Nephron progenitor cell (in vitro differentiated cells): ENCODE measurements around the gene DEDD.
A peak's percentile ranks its signal among the peaks of the same experiment; 100 is the strongest.

ENCODE experiments used
- DNase-seq: peaks from one replicate; pipeline ENCODE4 v3.0.0; 2021
- H3K27ac Mint-ChIP-seq: 2 replicates; pipeline ENCODE4 v1.8.0; 2021; ENCODE audit warnings: mild to moderate bottlenecking, moderate library complexity, mixed read lengths
- H3K27me3 Mint-ChIP-seq: 2 replicates; pipeline ENCODE4 v1.8.0; 2021; ENCODE audit warnings: mild to moderate bottlenecking, low read depth, mixed read lengths; ENCODE audit not compliant: poor library complexity
- H3K36me3 Mint-ChIP-seq: 2 replicates; pipeline ENCODE4 v1.8.0; 2021; ENCODE audit warnings: low read depth, mixed read lengths
- H3K4me1 Mint-ChIP-seq: 2 replicates; pipeline ENCODE4 v1.8.0; 2021; ENCODE audit warnings: mixed read lengths
- H3K4me3 Mint-ChIP-seq: 2 replicates; pipeline ENCODE4 v1.8.0; 2021; ENCODE audit warnings: mild to moderate bottlenecking, moderate library complexity, mixed read lengths
- H3K9me3 Mint-ChIP-seq: 2 replicates; pipeline ENCODE4 v1.8.0; 2021; ENCODE audit warnings: mild to moderate bottlenecking, moderate library complexity, mixed read lengths
- TF ChIP-seq, protein P1 (sequence below): fragments of 200-600 bp; sonication (generic); IDR thresholded peaks from 2 replicates; pipeline ENCODE4 v1.5.0; 2021; ENCODE audit warnings: antibody characterized with exemption

Gene DEDD

DNA sequence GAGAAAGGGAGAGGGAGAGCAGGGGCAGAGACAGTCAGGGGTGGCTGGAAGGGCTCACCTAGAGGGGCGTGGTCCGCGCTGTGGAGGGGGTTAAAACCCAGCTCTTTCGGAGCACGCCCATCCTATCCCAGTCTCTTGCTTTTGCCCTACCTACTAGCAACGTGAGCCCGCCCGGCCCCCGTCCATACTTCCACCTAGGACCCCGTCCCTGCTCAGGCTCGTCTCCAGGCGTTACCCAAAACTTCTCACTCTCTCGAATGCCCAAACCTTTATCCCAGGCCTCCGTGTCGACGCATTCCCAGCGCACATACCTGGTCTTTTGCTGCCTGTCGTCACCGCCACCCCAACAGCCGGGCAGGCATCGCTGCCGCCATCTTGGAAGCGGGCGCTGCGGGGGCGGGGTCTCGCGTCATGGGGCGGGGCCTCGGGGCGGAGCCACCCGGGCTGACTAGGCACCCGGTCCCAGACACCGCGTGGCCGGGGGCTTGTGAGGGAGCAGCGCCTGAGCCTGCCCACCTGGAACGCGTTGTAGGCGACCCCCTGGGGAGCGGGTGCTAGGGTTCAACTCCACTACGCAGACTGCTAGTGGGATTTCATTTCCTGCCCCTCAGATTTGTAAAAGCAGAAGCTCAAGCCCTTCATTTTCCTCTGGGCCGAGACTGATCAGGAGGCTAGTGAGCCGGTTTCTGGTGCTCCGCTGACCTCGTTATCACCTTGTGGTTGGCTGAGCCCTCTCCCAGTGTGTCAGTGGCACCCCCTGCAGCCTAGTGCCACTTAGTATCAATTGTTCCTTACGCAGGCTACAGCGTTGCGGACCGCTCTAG, 44.9 kb upstream of the DEDD start, which contains the start of gene B4GALT3:
Gene B4GALT3 (minus strand): TSS at position 396 of the 824 bp plus-strand sequence. CDS start 1,447 bp downstream, outside the sequence.
- H3K36me3 Mint-ChIP-seq, result peaks cover 23% of the 10 kb centered on the region
- H3K27ac Mint-ChIP-seq, result peak within 1 kb of the TSS; percentile 99
- H3K9me3 Mint-ChIP-seq, result no peaks in the 10 kb centered on the region
- H3K4me3 Mint-ChIP-seq, result peak within 1 kb of the TSS; percentile 100
- peak; percentile 98 for DNase-seq
- TF ChIP-seq, protein P1, sequence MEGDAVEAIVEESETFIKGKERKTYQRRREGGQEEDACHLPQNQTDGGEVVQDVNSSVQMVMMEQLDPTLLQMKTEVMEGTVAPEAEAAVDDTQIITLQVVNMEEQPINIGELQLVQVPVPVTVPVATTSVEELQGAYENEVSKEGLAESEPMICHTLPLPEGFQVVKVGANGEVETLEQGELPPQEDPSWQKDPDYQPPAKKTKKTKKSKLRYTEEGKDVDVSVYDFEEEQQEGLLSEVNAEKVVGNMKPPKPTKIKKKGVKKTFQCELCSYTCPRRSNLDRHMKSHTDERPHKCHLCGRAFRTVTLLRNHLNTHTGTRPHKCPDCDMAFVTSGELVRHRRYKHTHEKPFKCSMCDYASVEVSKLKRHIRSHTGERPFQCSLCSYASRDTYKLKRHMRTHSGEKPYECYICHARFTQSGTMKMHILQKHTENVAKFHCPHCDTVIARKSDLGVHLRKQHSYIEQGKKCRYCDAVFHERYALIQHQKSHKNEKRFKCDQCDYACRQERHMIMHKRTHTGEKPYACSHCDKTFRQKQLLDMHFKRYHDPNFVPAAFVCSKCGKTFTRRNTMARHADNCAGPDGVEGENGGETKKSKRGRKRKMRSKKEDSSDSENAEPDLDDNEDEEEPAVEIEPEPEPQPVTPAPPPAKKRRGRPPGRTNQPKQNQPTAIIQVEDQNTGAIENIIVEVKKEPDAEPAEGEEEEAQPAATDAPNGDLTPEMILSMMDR, result no peak
- H3K4me1 Mint-ChIP-seq, result peaks cover 31% of the 10 kb centered on the region
- peaks cover 7% of the 10 kb centered on the region for H3K27me3 Mint-ChIP-seq

DNA sequence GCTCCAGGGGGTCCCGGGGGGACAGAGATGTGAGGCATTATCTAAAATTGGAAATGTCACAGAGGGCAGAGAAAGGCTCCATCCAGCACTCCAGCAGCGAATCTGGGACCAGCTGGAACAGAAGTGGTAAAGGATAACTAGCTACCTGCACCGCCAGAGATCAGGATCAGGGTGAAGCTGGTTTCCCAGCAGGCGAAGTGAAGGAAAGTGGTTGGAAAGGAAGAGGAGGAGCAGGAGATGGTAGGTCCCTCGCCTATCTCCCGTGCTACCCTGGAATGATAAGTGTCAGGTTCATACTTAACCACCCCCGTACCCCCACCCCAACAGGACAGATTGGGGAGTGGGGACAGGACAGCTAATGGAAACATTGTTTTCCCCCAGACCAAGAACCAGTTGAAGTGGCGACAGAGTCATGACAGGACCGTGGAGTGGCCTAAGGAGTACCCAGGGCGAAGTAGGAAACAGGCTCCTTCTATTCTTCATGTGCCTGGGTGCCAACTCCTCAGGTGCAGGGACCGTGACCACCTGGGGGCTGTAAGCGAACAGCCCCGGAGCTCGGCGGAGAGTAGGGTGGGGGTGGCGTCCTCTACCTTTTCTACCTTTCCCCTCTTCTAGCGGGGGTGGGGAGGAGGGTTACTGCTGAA, 44.1 kb upstream of the DEDD start:
- DNase-seq, result no peak
- TF ChIP-seq, protein P1, result no peak
- peak overlapping the region; percentile 100 for H3K4me3 Mint-ChIP-seq
- H3K36me3 Mint-ChIP-seq, result peaks cover 28% of the 10 kb centered on the region
- H3K4me1 Mint-ChIP-seq, result peaks cover 31% of the 10 kb centered on the region
- H3K27ac Mint-ChIP-seq, result peak overlapping the region; percentile 86
- no peaks in the 10 kb centered on the region for H3K9me3 Mint-ChIP-seq
- H3K27me3 Mint-ChIP-seq, result peaks cover 2% of the 10 kb centered on the region

DNA sequence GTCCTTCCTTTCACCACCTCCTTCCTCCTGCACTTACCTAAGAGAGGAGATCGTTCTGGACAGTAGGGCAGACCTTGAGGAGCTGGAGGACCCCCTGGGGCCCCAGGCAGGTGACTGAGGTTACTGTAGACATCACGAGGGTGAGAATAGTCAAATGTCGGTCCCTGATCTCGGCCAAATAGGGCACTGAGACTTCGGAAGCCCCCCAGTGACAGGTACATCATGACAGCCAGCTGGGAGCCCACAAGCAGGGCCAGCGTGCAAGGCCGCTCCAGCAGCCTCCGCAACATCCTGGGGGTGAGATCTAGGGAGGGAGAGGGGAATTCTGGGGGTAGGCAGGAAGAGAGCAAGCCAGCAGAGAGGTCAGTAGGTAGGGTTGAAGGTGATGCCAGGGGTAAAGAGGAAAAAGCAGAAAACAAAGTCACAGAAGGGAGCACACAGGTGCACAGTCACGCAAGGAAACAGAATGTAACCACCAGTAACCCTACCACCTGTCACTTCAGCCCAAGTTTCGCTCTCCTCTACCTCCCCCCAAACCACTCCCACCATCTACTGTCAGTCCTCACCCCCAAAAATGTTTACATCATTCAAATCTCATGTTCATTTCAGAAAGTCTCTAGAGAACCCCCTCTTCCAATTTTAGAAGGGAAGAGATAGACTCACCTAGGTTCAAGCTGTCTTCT, 43.4 kb upstream of the DEDD start:
- DNase-seq, result no peak
- peaks cover 31% of the 10 kb centered on the region for H3K4me1 Mint-ChIP-seq

DNA sequence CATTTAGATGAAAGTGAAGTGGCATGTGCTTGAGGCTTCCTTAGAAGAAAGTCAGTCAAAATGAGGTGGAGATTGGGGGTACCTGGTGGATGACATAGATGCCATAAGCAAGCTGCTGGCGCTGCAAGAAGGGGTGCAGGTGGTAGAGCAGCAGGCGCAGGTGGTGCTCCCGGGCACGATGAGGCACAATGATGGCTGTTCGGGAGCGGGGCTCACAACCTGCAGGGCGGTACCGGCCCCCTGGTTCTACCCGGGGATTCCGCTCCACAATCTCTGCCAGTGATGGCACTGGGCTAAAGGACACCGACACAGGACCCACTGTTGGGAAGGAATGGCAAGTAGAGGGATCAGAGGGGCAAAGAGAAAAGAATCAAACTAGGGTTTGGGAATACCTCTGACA, 42.4 kb upstream of the DEDD start:
- peaks cover 31% of the 10 kb centered on the region for H3K4me1 Mint-ChIP-seq
- H3K27ac Mint-ChIP-seq, result peak overlapping the region; percentile 72
- DNase-seq, result no peak
- H3K36me3 Mint-ChIP-seq, result peaks cover 39% of the 10 kb centered on the region
- H3K27me3 Mint-ChIP-seq, result no peaks in the 10 kb centered on the region
- TF ChIP-seq, protein P1, result no peak
- no peaks in the 10 kb centered on the region for H3K9me3 Mint-ChIP-seq
- H3K4me3 Mint-ChIP-seq, result peak overlapping the region; percentile 57

More for the DNA sequence above, 43.4 kb upstream of the DEDD start:
- no peaks in the 10 kb centered on the region for H3K9me3 Mint-ChIP-seq
- peaks cover 35% of the 10 kb centered on the region for H3K36me3 Mint-ChIP-seq
- peaks cover 2% of the 10 kb centered on the region for H3K27me3 Mint-ChIP-seq
- TF ChIP-seq, protein P1, result no peak
- H3K4me3 Mint-ChIP-seq, result peak overlapping the region; percentile 100
- H3K27ac Mint-ChIP-seq, result no peak overlapping the region

DNA sequence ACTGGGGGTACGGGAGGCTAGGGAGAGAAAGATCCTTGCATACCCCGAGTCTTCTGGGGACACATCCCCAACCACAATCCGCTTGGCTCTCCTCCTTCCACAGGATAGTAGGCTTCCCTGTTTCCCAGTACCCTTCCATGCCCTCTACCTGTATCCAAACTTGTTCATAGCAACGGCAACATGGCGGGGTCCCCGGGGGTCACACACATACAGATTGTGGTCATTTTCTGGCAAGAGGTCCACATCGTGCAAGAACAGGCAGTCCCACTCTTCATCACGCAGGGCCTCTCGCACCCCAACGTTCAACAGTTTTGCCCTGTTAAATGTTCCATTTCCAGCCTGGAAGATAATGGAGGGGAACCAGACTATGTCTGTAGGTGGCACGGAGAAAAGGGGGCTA, 41.2 kb upstream of the DEDD start:
- DNase-seq, result no peak
- no peaks in the 10 kb centered on the region for H3K9me3 Mint-ChIP-seq
- H3K27me3 Mint-ChIP-seq, result no peaks in the 10 kb centered on the region
- TF ChIP-seq, protein P1, result no peak
- H3K4me3 Mint-ChIP-seq, result no peak overlapping the region
- peaks cover 31% of the 10 kb centered on the region for H3K4me1 Mint-ChIP-seq
- H3K27ac Mint-ChIP-seq, result no peak overlapping the region
- peaks cover 44% of the 10 kb centered on the region for H3K36me3 Mint-ChIP-seq
